ENCODE results near the gene GJC3.
A peak's percentile ranks its signal among the peaks of the same experiment; 100 is the strongest.

The GJC3 gene

GRCh38 chr7:99926321-99926720 lies 3.1 kb downstream of the GJC3 start:
- H3K4me3 ChIP-seq (ENCODE audit: low read depth, low read length), result no peak overlapping the region
- TF ChIP-seq CTCF (IDR thresholded peaks at IDR 0.05; ENCODE audit: borderline replicate concordance, insufficient read depth, low read depth, low read length), result no peak

GRCh38 chr7:99923200-99923599 lies 6.2 kb downstream of the GJC3 start:
- H3K4me3 ChIP-seq (ENCODE audit: low read depth, low read length), result no peak overlapping the region
- no peak for TF ChIP-seq CTCF (IDR thresholded peaks at IDR 0.05; ENCODE audit: borderline replicate concordance, insufficient read depth, low read depth, low read length)

- TF ChIP-seq CTCF (IDR thresholded peaks at IDR 0.05; ENCODE audit: borderline replicate concordance, insufficient read depth, low read depth, low read length), result no peak
- H3K4me3 ChIP-seq (ENCODE audit: low read depth, low read length), result peak overlapping the region; percentile 86
Observed at GRCh38 chr7:99920149-99920548, 9.3 kb downstream of the GJC3 start.

- H3K4me3 ChIP-seq (ENCODE audit: low read depth, low read length), result peak overlapping the region; percentile 86
- TF ChIP-seq CTCF (IDR thresholded peaks at IDR 0.05; ENCODE audit: borderline replicate concordance, insufficient read depth, low read depth, low read length), result no peak
Observed at GRCh38 chr7:99919814-99920112, 9.7 kb downstream of the GJC3 start.

- peak; percentile 25; the same call in 1 of the 2 replicates for TF ChIP-seq CTCF (IDR thresholded peaks at IDR 0.05; ENCODE audit: borderline replicate concordance, insufficient read depth, low read depth, low read length)
- H3K4me3 ChIP-seq (ENCODE audit: low read depth, low read length), result peak within 1 kb of the TSS; percentile 86
Observed at GRCh38 chr7:99918959-99919813, 10.2 kb downstream of the GJC3 start, which contains the start of gene TRIM4. TSS of gene TRIM4 (minus strand) at chr7:99919530. CDS start at chr7:99919401, 129 bp downstream.

- TF ChIP-seq CTCF (IDR thresholded peaks at IDR 0.05; ENCODE audit: borderline replicate concordance, insufficient read depth, low read depth, low read length), result no peak
- no peak overlapping the region for H3K4me3 ChIP-seq (ENCODE audit: low read depth, low read length)
Observed at GRCh38 chr7:99910976-99911375, 18.4 kb downstream of the GJC3 start.

- no peak overlapping the region for H3K4me3 ChIP-seq (ENCODE audit: low read depth, low read length)
- TF ChIP-seq CTCF (IDR thresholded peaks at IDR 0.05; ENCODE audit: borderline replicate concordance, insufficient read depth, low read depth, low read length), result no peak
Observed at GRCh38 chr7:99901581-99901980, 27.8 kb downstream of the GJC3 start.
